Ammon's horn (tissue), 1 donor: ENCODE measurements around the gene TRPM7.
"Not testable (repeated sequence)": the region's sequence is repeated elsewhere in the genome, so short reads cannot be mapped to it uniquely, and the experiment has no call there.

Experiments used
- DNase-seq: peaks from one replicate; pipeline ENCODE4 v3.0.0-alpha.2; 2016; ENCODE audit warnings: low spot score

The TRPM7 gene

DNA sequence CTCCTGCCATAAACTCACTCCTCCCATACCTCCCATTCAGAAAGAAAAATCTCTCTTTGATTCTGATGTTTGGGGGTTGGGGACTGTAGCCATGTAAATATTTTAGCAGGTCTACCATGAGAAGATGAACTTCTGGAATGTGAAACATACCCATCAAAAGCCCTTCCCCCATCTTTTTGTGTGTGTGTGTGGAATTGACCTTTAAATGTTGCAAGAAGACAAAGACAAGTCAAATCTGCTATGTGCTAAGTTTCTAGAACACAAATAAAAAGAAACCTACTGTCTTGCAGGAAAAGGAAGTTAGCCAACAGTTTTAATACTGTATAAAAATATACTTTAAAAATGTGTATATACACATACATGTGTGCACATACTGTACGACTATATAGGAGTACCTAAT, 110.4 kb downstream of the TRPM7 start:
- DNase-seq, result no peak

DNA sequence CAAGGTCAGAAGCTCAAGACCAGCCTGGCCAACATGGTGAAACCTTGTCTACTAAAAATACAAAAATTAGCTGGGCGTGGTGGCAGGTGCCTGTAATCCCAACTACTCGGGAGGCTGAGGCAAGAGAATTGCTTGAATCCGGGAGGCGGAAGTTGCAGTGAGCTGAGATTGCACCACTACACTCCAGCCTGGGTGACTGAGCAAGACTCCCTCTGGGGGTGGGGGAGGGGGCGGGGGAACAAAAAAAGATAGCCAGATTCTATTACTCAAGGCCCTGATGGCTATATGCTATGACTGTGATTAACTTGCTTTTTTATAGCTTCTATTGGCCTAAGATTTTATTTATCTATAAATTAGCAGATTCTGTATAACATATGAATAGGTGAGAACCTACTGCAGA, 112.8 kb downstream of the TRPM7 start:
- not testable (repeated sequence) for DNase-seq

DNA sequence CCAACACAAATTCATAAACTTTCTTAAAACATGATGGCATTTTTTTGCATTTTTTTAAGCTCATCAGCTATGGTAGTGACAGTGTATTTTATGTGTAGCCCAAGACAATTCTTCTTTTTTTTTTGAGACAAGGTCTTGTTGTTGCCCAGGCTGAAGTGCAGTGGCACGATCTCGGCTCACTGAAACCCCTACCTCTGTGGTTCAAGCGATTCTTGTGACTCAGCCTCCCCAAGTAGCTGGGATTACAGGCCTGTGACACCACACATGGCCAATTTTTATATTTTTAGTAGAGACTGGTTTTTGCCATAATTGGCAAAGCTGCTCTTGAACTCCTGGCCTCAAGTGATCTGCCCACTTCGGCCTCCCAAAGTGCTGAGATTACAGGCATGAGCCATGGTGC, 122.8 kb downstream of the TRPM7 start:
- DNase-seq, result no peak

DNA sequence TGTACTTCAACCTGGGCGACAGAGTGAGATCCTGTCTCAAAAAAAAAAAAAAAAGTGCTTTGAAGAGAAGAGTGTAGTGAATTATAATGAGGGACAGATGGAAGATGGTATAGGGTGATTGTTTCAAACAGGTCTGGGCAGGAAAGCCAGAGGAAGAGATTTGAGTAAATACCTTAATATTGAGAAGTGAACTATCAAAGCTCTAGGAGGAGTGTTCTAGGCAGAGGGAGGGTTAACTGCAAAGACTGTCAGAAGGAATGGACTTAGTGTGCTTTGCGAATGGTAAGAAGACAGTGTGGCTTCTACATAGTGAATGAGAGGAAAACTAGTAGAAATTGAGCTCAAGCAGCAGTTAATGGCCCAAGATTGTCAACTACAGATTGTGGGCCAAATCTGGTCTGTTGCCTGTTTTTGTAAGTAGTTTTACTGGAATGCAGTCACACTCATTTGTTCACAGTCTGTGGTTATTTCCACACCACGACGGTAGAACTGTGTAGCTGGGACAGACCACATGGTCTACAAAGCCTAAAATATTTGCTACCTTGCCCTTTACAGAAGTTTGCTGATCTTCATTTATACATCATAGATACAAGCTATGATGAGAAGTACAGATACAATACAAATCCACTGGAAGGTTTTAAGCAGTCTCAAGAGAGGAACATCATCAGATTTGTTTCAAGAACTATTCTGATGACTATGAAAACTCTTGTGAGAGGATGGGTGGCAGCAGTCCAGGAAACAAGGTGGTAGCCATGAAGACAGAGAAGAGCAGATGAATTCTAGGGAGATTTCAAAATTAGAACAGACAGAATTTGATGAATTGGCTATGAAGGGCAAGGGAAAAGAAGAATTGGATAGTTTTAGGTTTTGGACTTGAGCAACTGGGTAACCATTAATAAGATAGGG, 123.6 kb downstream of the TRPM7 start:
- DNase-seq, result no peak

DNA sequence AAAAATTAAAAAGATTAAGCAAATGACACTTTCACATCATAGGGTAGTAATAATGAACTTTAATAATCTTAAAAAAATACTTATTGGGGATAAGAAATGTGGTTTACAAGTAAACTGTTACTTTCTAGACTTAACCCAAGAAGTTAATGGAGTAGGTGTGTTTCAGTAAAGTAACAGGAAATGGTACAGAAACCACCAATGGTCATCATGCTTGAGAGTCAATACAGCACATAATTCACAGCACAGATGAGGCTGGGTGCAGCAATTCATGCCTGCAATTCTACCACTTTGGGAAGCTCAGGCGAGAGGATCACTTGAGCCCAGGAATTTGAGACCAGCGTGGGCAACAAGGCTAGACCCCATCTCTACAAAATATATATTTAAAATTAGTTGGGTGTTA, 128.6 kb downstream of the TRPM7 start:
- DNase-seq, result no peak

DNA sequence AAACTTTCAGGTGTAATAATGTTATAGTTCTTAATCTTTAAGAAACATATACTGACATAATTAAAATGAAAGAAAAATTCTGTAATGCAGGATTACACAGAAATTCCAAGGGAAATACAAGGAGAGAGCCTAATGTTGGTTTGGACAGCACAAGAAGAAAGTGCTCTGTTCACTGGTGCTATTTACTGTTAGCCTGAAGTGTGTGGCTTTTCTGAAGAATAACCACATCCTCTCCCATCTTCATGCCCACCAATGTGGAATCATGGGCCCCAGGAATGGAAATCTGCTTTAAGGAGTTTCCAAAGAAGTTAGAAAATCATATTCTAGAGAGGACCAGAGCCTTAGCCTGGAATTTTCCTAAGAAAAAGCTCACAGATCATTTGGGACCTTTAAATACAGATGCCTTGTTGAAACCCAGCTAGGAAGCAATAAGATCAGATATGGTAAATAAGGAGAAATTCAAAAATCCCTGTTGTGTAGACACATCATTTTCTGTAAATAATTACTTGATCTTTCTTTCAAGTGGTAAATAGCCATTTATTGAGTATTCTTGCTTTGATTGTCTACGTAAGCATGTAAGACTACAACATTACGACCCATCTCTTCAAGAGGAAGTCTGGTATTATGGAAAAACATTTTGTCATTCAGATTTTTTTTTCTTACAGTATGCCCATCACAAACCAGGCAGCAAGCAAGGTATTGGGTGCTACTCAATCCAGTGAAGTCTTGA, 129.8 kb downstream of the TRPM7 start:
- no peak for DNase-seq

DNA sequence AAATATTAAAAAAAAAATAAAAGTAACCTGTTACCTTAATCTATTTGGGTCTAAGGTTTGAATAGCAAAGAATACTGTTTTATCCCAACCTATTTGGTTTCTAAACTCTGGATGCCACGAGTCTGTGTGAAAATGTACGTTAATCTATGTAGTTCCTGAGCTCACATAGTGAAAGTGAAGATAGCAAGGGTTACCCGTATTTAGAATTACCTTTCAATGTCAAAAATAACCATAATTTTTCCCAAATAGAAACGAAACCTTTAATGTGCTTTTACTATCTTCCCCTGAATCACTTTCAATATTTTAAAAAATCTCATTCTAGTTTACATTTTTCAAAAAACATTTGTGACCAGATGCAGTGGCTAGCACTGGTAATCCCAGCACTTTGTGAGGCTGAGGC, 134.4 kb downstream of the TRPM7 start:
- no peak for DNase-seq

DNA sequence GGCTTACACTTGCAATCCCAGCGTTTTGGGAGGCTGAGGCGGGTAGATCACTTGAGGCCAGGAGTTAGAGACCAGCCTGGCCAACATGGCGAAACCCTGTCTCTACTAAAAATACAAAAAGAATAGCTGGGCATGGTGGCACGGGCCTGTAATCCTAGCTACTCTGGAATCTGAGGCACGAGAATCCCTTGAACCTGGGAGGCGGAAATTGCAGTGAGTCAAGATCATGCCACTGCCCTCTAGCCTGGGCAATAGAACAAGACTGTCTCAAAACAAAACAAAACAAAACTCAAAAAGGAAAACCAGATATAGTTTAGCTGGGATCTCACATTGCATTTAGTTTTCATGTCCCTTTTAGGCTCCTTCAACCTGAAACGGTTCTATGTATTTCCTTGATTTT, 137.3 kb downstream of the TRPM7 start:
- no peak for DNase-seq

DNA sequence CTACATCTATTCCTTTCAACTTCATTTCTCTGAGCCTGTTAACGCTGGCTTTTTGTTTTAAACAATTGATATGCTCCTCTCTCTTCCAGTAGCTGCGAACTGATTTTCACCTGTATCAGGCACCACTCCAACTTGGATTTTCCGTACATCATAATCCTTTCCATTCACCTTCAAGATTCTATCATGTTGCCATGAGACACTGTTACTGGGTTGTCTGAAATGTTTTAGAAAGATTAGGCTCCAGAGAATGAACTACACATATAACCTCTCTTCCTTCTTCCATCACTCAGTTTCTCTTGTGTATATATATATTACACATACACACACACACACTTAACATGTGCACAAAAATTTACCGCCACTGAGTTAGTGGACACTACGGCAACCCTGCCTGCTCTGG, 140.0 kb downstream of the TRPM7 start, which contains the start of gene USP50:
TSS of gene USP50 (minus strand) at position 101 of the 400 bp plus-strand sequence. CDS start 141 bp downstream, outside the sequence.
- no peak for DNase-seq

DNA sequence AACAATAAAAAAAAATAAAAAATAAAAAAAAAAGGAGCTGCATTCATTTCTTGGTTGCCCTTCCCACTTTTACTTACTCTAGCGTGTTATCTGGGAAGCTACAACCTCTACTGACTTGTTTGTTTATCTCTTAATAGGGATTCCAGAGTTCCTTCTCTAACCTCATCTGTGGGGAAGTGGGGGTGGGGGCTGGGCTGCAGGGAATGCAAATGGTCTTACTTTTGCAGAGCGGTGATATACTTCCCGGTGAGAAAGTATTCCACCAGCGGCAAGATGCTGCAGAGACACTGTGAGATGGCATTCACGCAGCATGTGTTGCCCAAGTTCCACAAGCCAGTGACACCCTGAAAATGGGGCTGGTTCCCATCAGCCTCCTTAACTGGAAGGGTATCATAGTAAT, 142.2 kb downstream of the TRPM7 start:
- DNase-seq, result no peak

DNA sequence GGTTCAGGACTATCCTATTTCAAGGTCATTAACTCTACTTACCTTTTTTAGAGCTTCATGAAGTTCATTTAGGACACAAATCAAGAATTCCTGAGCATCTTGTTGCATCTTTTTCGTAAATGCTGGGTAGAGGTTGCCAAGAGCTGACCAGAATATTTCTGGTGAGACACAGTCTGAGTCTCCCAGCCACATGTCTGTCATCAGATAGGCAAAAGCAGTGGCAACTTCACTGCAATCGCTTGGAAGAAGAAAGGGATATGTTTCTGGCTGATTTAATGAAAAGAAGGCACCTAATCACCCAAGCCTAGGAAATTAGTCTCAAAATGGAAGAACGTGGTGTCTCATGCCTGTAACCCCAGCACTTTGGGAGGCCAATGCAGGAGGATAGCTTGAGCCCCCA, 143.0 kb downstream of the TRPM7 start:
- no peak for DNase-seq

DNA sequence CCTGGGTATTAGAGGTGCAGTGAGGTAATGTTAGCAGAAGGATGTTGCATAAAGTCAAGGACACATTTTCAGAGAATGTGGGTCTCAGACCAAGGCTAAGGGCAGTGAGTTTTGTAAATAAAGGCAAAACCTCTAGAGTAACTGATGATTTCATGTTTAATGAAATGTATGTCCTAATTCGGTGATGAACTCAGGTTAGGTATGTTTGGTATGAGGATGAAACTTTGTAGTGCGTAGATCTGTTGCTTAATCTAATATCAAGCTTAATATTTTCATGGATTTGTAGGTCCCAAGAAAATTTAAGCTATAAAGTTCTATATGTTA, 143.7 kb downstream of the TRPM7 start:
- no peak for DNase-seq

DNA sequence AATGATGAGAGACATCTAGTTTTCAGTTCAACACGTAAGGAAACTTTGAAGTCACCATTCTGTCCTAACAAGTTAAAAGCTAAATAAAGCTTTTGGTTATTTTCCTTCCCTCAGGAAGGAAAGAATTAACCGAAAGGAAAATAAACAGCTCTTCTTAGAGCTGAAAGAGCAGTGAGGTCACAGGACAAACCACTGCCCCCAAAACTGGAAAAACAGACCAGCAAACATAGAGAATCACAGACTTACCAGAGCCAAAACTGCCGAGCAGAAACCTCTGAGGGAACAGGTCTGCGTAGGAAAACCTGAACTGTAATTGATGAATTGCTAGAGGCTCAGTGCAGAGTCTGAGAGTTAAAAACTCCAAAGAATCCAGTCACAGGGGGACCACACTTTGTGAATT, 154.8 kb downstream of the TRPM7 start:
- DNase-seq, result no peak

DNA sequence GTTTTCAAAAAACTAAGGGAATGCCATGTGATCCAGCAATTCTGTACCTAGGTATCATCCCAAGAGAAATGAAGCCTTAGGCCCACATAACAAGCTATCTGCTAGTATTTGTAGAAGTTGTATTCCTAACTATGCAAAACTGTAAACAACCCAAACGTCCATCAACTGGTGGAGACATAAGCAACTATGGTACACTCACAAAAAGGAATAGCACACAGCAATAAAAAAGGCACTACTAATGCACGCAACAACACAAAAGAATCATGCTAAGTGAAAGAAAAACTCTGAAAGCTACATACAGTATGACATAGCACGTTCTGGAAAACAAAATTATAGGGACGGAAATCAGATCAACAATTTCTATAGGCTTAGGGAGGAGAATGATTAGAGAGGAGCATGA, 155.4 kb downstream of the TRPM7 start:
- no peak for DNase-seq

DNA sequence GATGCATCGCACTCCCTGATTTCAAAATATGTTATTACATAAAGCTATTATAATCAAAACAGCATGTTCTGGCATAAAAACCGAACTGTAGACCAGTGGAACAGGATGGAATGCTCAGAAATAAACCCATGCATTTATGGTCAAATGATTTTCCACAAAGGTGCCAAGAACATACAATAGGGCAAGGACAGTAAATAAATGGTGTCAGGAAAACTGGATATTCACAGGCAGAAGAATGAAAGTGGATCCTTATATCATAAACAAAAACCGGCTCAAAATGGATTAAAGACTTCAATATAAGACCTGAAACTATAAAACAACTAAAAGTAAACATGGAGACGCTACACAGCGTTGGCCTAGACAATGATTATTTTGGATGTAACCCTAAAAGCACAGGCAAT, 162.7 kb downstream of the TRPM7 start:
- no peak for DNase-seq

DNA sequence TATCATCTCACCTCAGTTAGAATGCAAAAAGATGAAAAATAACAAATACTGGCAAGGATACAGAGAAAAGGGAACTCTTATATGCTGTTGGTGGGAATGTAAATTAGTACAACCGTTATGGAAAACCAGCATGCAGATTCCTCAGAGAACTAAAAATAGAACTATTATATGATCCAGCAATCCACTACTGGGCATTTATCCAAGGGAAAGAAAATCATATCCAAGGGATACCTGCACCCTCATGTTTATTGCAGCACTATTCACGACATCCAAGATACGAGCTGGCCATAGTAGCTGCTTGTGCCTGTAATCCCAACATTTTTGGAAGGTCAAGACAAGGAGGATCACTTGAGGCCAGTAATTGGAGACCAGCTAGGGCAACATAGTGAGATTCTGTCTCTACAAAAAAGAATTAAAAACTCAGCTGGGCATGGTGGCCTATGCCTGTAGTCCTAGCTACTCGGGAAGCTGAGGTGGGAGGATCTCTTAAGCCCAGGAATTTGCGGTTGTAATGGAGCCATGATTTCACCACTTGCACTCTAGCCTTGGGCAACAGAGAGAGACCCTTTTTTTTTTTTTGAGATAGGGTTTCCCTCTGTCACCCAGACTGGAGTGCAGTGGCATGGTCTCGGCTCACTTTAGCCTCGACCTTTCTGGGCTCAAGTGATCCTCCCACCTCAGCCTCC, 166.7 kb downstream of the TRPM7 start:
- no peak for DNase-seq

DNA sequence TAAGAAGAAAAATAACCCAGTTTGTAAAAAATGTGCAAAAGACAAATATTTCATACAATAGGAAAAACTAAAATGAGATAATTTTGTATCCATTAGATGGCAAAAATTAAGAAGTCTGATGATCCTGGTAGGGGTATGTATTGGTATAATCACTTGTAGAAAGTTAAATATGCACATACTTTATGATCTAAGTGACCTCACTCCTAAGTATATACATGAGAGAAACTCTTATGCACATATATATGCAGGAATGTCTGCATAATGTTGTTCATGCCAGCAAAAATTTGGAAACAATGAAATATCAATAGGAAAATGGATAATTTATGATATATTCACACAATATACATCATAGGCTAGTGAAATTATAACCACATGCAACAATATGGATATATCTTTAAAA, 173.6 kb downstream of the TRPM7 start:
- no peak for DNase-seq
